Measurements from ENCODE around the gene C3orf20. TPM values are rescaled to one million over a fixed set of nuclear protein-coding genes. Genes with fewer than 3 reads are reported as not detected.

The C3orf20 gene
- polyA plus RNA-seq, 6 donors from 2014 or later: not detected

- H3K9me3 Mint-ChIP-seq: peaks cover 0 to 25% (median 13%) of the 10 kb centered on the region in 7 donors
- no peak overlapping the region for H3K4me3 Mint-ChIP-seq
- no peak overlapping the region for H3K27ac Mint-ChIP-seq
- peaks cover 5 to 10% of the 10 kb centered on the region in 2 donors for H3K36me3 Mint-ChIP-seq
- H3K4me1 Mint-ChIP-seq: no peaks in the 10 kb centered on the region
- ATAC-seq (ENCODE audit: low read depth in 2 of 2) (no peak), DNase-seq (no peak)
- peaks cover 4 to 22% (median 7%) of the 10 kb centered on the region in 3 donors for H3K27me3 Mint-ChIP-seq
These were observed 106.1 kb downstream of the C3orf20 start for GRCh38 chr3:14780927-14781507.

- H3K36me3 Mint-ChIP-seq: peaks cover 5 to 10% of the 10 kb centered on the region in 2 donors
- no peak for DNase-seq
- ATAC-seq (ENCODE audit: low read depth in 2 of 2): no peak
- peaks cover 13 to 35% (median 16%) of the 10 kb centered on the region in 3 donors for H3K27me3 Mint-ChIP-seq
- H3K4me1 Mint-ChIP-seq: no peaks in the 10 kb centered on the region
- peaks cover 0 to 23% (median 8%) of the 10 kb centered on the region in 7 donors for H3K9me3 Mint-ChIP-seq
- H3K27ac Mint-ChIP-seq: no peak overlapping the region
- H3K4me3 Mint-ChIP-seq: no peak overlapping the region
These were observed 108.6 kb downstream of the C3orf20 start for GRCh38 chr3:14783480-14784086.

GRCh38 chr3:14784087-14784681 lies 109.2 kb downstream of the C3orf20 start:
- H3K4me1 Mint-ChIP-seq: no peaks in the 10 kb centered on the region
- peaks cover 2 to 5% of the 10 kb centered on the region in 2 donors for H3K36me3 Mint-ChIP-seq
- H3K27ac Mint-ChIP-seq: peak overlapping the region in 1 of 6 donors; percentile 53
- peaks cover 13 to 37% (median 18%) of the 10 kb centered on the region in 3 donors for H3K27me3 Mint-ChIP-seq
- peaks cover 0 to 17% (median 3%) of the 10 kb centered on the region in 7 donors for H3K9me3 Mint-ChIP-seq
- no peak overlapping the region for H3K4me3 Mint-ChIP-seq
- DNase-seq: no peak
- no peak for ATAC-seq (ENCODE audit: low read depth in 2 of 2)

- ATAC-seq (ENCODE audit: low read depth in 2 of 2): no peak
- Mint-ChIP-seq H3K9me3 (peaks cover 0 to 9% (median 0%) of the 10 kb centered on the region in 7 donors), H3K27ac (no peak overlapping the region), H3K4me3 (no peak overlapping the region), H3K36me3 (no peaks in the 10 kb centered on the region), H3K27me3 (peaks cover 25 to 50% (median 26%) of the 10 kb centered on the region in 3 donors), H3K4me1 (no peaks in the 10 kb centered on the region)
- no peak for DNase-seq
These were observed 110.5 kb downstream of the C3orf20 start for GRCh38 chr3:14785207-14786155.

GRCh38 chr3:14786369-14786768 lies 111.4 kb downstream of the C3orf20 start:
- Mint-ChIP-seq H3K36me3 (no peaks in the 10 kb centered on the region), H3K27me3 (peaks cover 31 to 53% (median 31%) of the 10 kb centered on the region in 3 donors), H3K4me1 (no peaks in the 10 kb centered on the region), H3K9me3 (peaks cover 0 to 9% (median 0%) of the 10 kb centered on the region in 7 donors), H3K27ac (no peak overlapping the region), H3K4me3 (no peak overlapping the region)
- DNase-seq (no peak), ATAC-seq (ENCODE audit: low read depth in 2 of 2) (no peak)

- Mint-ChIP-seq H3K27me3 (peaks cover 32 to 57% (median 33%) of the 10 kb centered on the region in 3 donors), H3K27ac (no peak overlapping the region), H3K36me3 (no peaks in the 10 kb centered on the region), H3K9me3 (peaks cover 0 to 9% (median 0%) of the 10 kb centered on the region in 7 donors), H3K4me1 (no peaks in the 10 kb centered on the region), H3K4me3 (no peak overlapping the region)
- DNase-seq: no peak
- no peak for ATAC-seq (ENCODE audit: low read depth in 2 of 2)
These were observed 112.7 kb downstream of the C3orf20 start for GRCh38 chr3:14787630-14788029.

- H3K36me3 Mint-ChIP-seq: no peaks in the 10 kb centered on the region
- DNase-seq (no peak), ATAC-seq (ENCODE audit: low read depth in 2 of 2) (no peak)
- no peak overlapping the region for H3K27ac Mint-ChIP-seq
- no peaks in the 10 kb centered on the region for H3K4me1 Mint-ChIP-seq
- no peak overlapping the region for H3K4me3 Mint-ChIP-seq
- H3K27me3 Mint-ChIP-seq: peaks cover 31 to 62% (median 40%) of the 10 kb centered on the region in 3 donors
- peaks cover 0 to 9% (median 0%) of the 10 kb centered on the region in 7 donors for H3K9me3 Mint-ChIP-seq
These were observed 113.7 kb downstream of the C3orf20 start for GRCh38 chr3:14788644-14789043.

- Mint-ChIP-seq H3K36me3 (no peaks in the 10 kb centered on the region), H3K27me3 (peaks cover 32 to 61% (median 40%) of the 10 kb centered on the region in 3 donors), H3K27ac (no peak overlapping the region), H3K9me3 (peaks cover 0 to 9% (median 0%) of the 10 kb centered on the region in 7 donors), H3K4me1 (no peaks in the 10 kb centered on the region), H3K4me3 (no peak overlapping the region)
- DNase-seq (no peak), ATAC-seq (ENCODE audit: low read depth in 2 of 2) (no peak)
These were observed 114.3 kb downstream of the C3orf20 start for GRCh38 chr3:14789221-14789620.

GRCh38 chr3:14789640-14790285 lies 114.8 kb downstream of the C3orf20 start:
- peaks cover 0 to 9% (median 0%) of the 10 kb centered on the region in 7 donors for H3K9me3 Mint-ChIP-seq
- no peaks in the 10 kb centered on the region for H3K36me3 Mint-ChIP-seq
- no peak overlapping the region for H3K4me3 Mint-ChIP-seq
- no peak overlapping the region for H3K27ac Mint-ChIP-seq
- no peaks in the 10 kb centered on the region for H3K4me1 Mint-ChIP-seq
- peaks cover 37 to 56% (median 40%) of the 10 kb centered on the region in 3 donors for H3K27me3 Mint-ChIP-seq
- DNase-seq (no peak), ATAC-seq (ENCODE audit: low read depth in 2 of 2) (no peak)

GRCh38 chr3:14791343-14791945 lies 116.5 kb downstream of the C3orf20 start:
- no peaks in the 10 kb centered on the region for H3K36me3 Mint-ChIP-seq
- no peaks in the 10 kb centered on the region for H3K4me1 Mint-ChIP-seq
- DNase-seq (no peak), ATAC-seq (ENCODE audit: low read depth in 2 of 2) (no peak)
- H3K27me3 Mint-ChIP-seq: peaks cover 32 to 43% (median 37%) of the 10 kb centered on the region in 3 donors
- H3K27ac Mint-ChIP-seq: no peak overlapping the region
- H3K4me3 Mint-ChIP-seq: no peak overlapping the region
- H3K9me3 Mint-ChIP-seq: peaks cover 0 to 4% (median 0%) of the 10 kb centered on the region in 7 donors

- DNase-seq (no peak), ATAC-seq (ENCODE audit: low read depth in 2 of 2) (no peak)
- Mint-ChIP-seq H3K4me3 (no peak overlapping the region), H3K4me1 (no peaks in the 10 kb centered on the region), H3K27ac (no peak overlapping the region), H3K9me3 (peaks cover 0 to 4% (median 0%) of the 10 kb centered on the region in 7 donors), H3K27me3 (peaks cover 29 to 37% (median 31%) of the 10 kb centered on the region in 3 donors), H3K36me3 (no peaks in the 10 kb centered on the region)
These were observed 117.8 kb downstream of the C3orf20 start for GRCh38 chr3:14792691-14793121.

- Mint-ChIP-seq H3K27me3 (peaks cover 26 to 32% (median 28%) of the 10 kb centered on the region in 3 donors), H3K27ac (no peak overlapping the region), H3K36me3 (no peaks in the 10 kb centered on the region), H3K4me3 (no peak overlapping the region), H3K9me3 (peaks cover 0 to 4% (median 0%) of the 10 kb centered on the region in 7 donors), H3K4me1 (no peaks in the 10 kb centered on the region)
- DNase-seq (no peak), ATAC-seq (ENCODE audit: low read depth in 2 of 2) (no peak)
These were observed 118.4 kb downstream of the C3orf20 start for GRCh38 chr3:14793126-14793857.

All from naive B cell (primary cell).